IMR-90 (cell line): ENCODE measurements around the gene NREP.

ENCODE experiments used
- CTCF ChIP-seq: conservative IDR thresholded peaks from 2 replicates; pipeline ENCODE4 v1.5.1; 2012; ENCODE audit warnings: mild to moderate bottlenecking, low read depth, low read length, improper control_type of control experiment
- MAZ ChIP-seq: IDR thresholded peaks from 2 replicates; pipeline ENCODE4 v1.6.1; 2012; ENCODE audit warnings: low read depth, mild to moderate bottlenecking, low read length, improper control_type of control experiment, moderate library complexity, borderline replicate concordance

- TF ChIP-seq CTCF: no peak
- TF ChIP-seq MAZ: no peak
Measured at GRCh38 chr5:111753884-111754589, 3.0 kb downstream of the NREP start.
